DMS153 (cell line): ENCODE measurements around the gene PIK3R2.

Experiments used
- DNase-seq: peaks from one replicate; lab custom pipeline; 2025; lab: John Stamatoyannopoulos, UW

The PIK3R2 gene

DNA sequence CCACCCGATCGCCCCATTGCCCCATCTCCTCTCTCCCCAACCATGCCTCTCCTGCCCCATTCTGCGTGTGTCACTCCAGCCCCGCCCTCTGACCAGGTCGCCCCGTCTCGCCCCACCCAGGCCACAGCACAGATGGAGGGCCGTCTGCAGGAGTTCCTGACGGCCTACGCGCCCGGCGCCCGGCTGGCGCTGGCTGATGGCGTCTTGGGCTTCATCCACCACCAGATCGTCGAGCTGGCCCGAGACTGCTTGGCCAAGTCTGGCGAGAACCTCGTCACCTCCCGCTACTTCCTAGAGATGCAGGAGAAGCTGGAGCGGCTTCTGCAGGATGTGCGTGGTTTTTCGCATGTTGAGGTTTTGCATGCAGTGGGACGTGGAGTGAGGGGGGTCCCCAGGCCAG lies 29.1 kb upstream of the PIK3R2 start:
- DNase-seq, result no peak

- DNase-seq, result no peak
Observed at GRCh38 chr19:18126097-18126496, 26.9 kb upstream of the PIK3R2 start.

GRCh38 chr19:18128044-18128443 lies 24.9 kb upstream of the PIK3R2 start:
- DNase-seq, result no peak

- no peak for DNase-seq
Observed at GRCh38 chr19:18128805-18129204, 24.2 kb upstream of the PIK3R2 start.

- no peak for DNase-seq
Observed at GRCh38 chr19:18130523-18131242, 22.3 kb upstream of the PIK3R2 start.

- DNase-seq, result no peak
Observed at GRCh38 chr19:18131841-18132596, 20.9 kb upstream of the PIK3R2 start.

- DNase-seq, result no peak
Observed at GRCh38 chr19:18135712-18136584, 17.0 kb upstream of the PIK3R2 start.

DNA sequence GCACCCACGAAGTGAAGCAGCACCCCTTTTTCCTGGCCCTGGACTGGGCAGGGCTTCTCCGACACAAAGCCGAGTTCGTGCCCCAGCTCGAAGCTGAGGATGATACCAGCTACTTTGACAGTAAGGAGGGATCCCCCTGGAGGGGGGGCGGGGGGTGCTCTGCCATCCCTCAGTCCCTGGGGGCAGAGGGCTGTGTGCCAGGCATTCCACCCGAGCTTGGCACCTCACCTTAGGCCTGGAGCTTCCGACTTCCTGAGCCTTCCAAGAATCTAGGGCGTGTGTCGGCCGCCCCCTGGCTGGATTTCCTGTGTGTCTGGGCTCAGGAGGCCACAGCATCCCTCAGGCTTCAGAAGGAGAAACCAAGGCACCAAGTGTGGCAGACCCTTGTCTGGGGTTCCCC lies 15.7 kb upstream of the PIK3R2 start:
- DNase-seq, result no peak

DNA sequence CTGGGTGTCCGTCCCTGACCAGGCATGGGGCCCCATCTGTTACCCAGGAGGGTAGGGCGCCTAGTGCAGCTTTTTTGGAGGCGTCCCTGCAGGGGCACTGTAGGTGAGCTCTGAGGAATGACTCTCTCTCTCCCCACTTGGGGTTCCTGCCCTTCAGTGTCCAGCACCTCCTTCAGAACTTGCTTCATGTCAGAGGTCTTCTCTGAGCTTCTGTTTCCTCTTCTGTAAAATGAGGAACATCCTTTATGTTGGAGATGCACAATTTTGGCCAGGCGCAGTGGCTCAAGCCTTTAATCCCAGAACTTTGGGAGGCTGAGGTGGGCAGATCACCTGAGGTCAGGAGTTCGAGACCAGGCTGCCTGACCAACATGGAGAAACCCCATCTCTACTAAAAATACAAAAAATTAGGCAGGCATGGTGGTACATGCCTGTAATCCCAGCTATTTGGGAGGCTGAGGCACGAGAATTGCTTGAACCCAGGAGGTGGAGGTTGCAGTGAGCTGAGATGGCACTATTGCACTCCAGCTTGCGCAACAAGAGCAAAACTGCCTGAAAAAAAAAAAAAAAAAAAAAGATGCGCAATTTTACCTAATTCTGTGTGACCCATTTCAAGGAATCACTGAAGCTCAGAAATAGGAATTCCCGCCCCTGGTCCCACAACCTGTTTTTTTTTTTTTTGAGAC lies 15.2 kb upstream of the PIK3R2 start:
- DNase-seq, result no peak

DNA sequence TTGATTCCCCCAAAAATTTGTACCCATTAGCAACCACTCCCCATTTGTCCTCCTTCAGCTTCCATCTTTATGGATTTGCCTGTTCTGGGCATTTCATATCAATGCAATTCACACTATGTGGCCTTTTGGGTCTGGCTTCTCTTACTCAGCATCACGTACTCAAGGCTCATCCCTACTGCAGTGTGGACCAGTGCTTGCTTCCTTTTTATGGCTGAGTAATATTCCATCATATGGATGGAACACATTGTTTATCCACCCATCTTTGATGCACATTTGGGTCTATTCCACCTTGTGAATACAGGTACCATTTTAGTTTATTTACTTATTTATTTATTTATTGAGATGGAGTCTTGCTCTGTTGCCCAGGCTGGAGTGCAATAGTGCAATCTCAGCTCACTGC lies 12.5 kb upstream of the PIK3R2 start:
- no peak for DNase-seq

DNA sequence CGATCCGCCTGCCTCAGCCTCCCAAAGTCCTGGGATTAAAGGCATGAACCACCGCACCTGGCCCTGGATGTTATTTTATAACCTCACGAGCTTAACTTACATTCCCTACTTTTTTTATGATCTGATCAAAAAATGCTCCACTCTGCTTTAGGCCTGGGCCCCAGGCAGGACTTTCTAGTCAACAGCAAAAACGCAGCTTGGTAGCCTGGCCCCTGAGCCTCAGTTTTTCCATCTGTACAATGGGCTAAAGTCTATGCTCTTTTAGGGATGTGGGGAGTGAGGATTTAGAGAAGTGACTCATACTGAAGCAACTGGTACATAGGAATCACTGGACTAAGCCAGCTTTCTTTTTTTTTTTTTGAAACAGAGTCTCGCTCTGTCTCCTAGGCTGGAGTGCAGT lies 11.9 kb upstream of the PIK3R2 start:
- no peak for DNase-seq

DNA sequence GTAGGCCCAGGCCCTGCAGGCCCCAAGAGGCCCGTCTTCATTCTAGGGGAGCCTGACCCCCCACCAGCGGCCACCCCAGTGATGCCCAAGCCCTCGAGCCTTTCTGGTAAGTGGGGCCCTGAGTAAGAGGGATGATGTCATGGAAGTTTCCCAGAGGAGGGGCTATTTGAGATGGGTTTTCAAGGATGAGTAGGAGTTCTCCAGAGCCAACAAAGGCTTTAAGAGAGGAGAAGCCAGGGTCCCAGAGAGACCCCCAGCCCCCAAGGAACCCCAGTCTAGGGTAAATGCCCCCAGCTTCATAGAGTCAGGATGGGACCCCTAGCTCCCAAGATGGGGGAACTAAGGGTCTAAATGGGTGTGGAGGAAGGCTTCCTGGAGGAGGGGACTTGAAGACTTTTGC lies 9.1 kb upstream of the PIK3R2 start:
- DNase-seq, result no peak

DNA sequence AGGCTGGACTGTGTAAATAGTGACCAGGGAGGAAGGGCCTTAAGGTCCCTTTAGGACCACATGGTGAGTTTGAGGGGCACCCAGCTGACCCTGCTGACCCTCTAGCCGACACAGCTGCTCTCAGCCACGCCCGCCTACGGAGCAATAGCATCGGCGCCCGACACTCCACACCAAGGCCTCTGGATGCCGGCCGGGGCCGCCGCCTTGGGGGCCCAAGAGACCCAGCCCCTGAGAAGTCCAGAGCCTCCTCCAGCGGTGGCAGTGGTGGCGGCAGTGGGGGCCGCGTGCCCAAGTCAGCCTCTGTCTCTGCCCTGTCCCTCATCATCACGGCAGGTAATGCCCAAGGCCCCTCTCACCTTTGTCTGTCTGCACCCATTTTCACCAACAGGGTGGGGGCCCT lies 8.6 kb upstream of the PIK3R2 start:
- DNase-seq, result no peak

DNA sequence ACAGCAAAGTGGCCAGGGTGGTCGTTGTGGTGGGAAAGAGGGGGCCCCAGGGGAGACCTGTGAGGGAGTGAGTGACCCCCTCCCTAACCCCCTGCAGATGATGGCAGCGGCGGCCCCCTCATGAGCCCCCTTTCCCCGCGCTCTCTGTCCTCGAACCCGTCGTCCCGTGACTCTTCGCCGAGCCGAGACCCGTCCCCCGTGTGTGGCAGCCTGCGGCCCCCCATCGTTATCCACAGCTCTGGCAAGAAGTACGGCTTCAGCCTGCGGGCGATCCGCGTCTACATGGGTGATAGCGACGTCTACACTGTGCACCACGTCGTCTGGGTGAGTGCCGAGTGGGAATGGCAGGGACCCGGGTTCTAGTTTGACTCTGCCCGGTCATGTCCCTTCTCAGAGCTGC lies 8.1 kb upstream of the PIK3R2 start:
- DNase-seq, result no peak

- no peak for DNase-seq
Observed at GRCh38 chr19:18145391-18145999, 7.5 kb upstream of the PIK3R2 start.

- DNase-seq, result no peak
Observed at GRCh38 chr19:18147396-18147795, 5.6 kb upstream of the PIK3R2 start.

DNA sequence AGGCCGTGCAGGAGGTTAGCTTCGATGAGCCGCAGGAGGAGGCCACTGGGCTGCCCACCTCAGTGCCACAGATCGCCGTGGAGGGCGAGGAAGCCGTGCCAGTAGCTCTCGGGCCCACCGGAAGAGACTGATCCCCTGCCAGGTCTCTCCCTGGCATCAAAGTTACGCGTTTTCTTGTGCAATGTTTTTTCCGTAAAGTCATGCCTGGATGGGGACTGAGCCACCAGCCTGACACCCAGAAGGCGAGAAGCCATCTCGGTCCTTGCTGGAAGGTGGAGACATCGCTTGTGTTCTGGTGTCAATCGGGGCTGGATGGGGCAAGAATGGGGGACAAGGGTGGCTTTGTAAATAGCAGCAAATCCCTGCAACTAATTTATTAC lies 3.4 kb upstream of the PIK3R2 start:
- no peak for DNase-seq

GRCh38 chr19:18150776-18151624 lies 2.0 kb upstream of the PIK3R2 start:
- no peak for DNase-seq

GRCh38 chr19:18152442-18152816 lies 534 bp upstream of the PIK3R2 start:
- DNase-seq, result peak; percentile 90

DNA sequence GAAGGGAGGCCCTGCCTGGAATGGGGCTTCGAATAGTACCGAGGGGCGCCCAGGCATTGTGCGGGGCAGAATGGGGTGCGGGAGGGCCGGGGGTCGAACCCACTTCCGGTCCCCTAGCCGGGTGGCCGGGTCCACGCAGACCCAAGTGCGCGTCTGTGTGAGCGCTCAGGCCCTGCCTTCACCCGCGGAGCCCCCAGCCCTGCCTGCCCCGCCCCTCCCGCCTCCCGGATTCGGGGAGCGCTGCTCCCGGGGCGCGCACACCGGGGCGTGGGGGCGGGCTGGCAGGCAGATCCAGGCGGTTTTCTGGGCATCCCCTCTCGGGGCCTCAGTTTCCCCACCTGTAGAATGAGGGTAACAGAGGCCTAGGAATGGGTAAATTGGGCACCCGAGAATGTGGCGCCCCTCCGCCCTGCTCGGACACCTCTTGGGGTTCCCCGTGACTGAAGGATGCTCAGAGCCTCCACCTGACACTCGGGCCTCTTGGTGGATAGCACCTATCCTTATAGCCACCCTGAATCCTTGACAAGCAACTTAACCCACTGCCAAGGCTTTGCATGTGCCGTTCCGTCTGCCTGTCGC lies 682 bp downstream of the PIK3R2 start:
- no peak for DNase-seq
